Skin epidermis (tissue), 12 donors: Measurements from ENCODE around the gene LRRC37B.
"Not testable (repeated sequence)": the region's sequence is repeated elsewhere in the genome, so short reads cannot be mapped to it uniquely, and the experiment has no call there.

Experiments
- H3K27ac ChIP-seq, 21 experiments: fragments of 200-600 bp; sonication (generic) in 11 of 21; one replicate each; pipeline ENCODE4 v1.5.0; 2020; ENCODE audit warnings: mild to moderate bottlenecking in 3 of 21, inconsistent platforms in 2 of 21, moderate library complexity in 2 of 21
- H3K4me3 ChIP-seq, 7 experiments: fragments of 200-600 bp; sonication (generic) in 2 of 7; one replicate each; pipeline ENCODE4 v1.5.0; 2020; ENCODE audit warnings: inconsistent platforms in 2 of 7, mild to moderate bottlenecking in 2 of 7, moderate library complexity in 1 of 7

The LRRC37B gene

DNA sequence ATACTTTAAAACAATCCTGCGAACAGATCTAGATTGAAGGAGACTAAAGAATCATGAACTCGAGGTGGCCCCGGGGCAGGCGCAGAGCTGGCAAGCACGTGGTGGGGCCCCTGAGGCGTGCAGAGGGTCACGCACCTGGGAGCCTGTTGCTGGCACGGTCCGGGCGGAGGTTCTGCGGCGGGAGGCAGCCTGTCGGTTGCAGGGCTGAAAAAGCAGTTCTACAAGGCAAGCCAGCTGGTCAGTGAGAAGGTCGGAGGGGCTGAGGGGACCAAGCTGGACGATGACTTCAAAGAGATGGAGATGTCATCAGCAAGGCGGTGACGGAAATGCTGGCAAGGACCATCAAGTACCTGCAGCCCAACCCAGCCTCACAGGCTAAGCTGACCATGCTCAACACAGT, 33.1 kb downstream of the LRRC37B start:
- not testable (repeated sequence) for H3K27ac ChIP-seq, H3K4me3 ChIP-seq

GRCh38 chr17:32041306-32041875, 34.2 kb downstream of the LRRC37B start:
- not testable (repeated sequence) for H3K4me3 ChIP-seq, H3K27ac ChIP-seq

GRCh38 chr17:32042266-32042665, 35.1 kb downstream of the LRRC37B start:
- not testable (repeated sequence) for H3K4me3 ChIP-seq, H3K27ac ChIP-seq

DNA sequence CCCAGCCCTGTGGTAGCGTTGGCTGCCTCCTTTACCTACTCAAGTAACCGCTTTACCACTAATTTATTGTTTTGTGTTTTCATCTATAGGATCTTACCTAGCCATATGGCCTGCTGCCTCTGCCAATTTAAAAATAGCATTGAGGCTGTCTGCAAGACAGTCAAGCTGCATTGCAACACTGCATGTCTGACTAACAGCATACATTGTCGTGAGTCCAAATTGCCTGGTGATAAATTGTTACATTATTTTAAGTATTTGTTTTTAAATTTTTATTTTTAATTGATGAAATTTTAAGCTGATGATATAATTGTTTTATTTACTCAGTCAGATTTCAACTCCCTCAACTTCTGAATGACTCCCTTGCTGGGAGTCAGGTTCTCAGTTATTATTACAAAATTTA, 38.4 kb downstream of the LRRC37B start:
- not testable (repeated sequence) for H3K27ac ChIP-seq, H3K4me3 ChIP-seq

DNA sequence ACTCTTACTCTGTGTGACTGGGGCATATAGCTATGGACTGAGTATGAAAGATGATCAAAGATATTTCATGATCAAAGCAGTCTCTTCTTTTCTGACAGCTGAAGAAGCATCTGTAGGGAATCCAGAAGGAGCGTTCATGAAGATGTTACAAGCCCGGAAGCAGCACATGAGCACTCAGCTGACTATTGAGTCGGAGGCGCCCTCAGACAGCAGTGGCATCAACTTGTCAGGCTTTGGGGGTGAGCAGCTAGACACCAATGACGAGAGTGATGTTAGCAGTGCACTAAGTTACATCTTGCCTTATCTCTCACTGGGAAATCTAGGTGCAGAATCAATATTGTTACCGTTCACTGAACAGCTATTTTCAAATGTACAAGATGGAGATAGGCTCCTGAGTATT, 40.5 kb downstream of the LRRC37B start:
- H3K27ac ChIP-seq, H3K4me3 ChIP-seq: not testable (repeated sequence)

- not testable (repeated sequence) for H3K27ac ChIP-seq, H3K4me3 ChIP-seq
Observed at GRCh38 chr17:32054985-32055384, 47.8 kb downstream of the LRRC37B start.

DNA sequence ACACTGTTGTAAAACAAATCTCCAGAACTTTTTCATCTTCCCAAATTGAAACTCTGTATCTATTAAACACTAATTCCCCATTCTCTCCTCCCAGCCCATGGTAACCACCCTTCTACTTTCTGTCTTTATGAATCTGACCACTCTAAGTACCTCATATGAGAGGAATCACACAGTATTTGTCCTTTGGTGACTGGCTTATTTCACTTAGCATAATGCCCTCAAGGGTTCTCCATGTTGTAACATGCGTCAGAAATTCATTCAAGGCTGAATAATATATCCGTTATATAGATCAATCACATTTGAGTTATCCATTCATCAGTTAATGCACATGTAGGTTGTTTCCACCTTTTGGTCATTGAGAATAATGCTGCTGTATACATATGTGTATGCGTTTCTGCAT, 48.2 kb downstream of the LRRC37B start:
- H3K4me3 ChIP-seq, H3K27ac ChIP-seq: not testable (repeated sequence)

DNA sequence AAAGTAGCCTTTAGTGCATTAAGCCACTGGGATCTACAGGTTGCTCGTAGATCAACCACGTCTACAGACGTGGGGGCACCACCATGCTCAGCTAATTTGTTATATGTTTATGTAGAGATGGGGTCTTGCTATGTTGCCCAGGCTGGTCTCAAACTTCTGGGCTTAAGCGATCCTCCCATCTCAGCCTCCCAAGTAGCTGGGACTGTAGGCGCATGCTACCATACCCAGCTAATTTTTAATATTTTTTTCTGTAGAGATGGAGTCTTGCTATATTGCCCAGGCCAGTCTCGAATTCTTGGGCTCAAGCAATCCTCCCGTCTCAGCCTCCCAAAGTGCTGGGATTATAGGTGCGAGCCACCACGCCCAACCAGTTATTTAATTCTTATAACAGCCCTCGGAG, 49.3 kb downstream of the LRRC37B start:
- H3K4me3 ChIP-seq, H3K27ac ChIP-seq: not testable (repeated sequence)

GRCh38 chr17:32057460-32058105, 50.4 kb downstream of the LRRC37B start:
- not testable (repeated sequence) for H3K27ac ChIP-seq, H3K4me3 ChIP-seq

DNA sequence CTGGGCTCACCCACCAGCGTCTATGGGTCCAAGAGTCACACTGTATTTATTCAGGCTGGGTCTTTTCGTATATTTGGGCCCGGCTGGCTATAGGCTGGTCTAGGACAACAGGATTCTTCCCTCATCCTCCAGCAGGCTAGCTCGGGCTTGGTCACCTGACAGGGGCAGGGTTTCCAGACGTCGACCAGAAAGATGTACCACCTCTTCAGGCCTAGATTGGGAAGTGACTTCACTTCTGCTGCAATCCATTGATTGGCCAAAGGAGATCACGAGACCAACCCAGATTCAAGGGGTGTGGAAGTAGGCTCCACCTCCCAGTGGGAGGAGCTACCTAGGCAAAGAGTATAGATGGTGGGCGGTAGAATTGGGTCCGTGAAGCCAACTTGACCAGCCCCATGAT, 53.5 kb downstream of the LRRC37B start:
- H3K4me3 ChIP-seq, H3K27ac ChIP-seq: not testable (repeated sequence)

DNA sequence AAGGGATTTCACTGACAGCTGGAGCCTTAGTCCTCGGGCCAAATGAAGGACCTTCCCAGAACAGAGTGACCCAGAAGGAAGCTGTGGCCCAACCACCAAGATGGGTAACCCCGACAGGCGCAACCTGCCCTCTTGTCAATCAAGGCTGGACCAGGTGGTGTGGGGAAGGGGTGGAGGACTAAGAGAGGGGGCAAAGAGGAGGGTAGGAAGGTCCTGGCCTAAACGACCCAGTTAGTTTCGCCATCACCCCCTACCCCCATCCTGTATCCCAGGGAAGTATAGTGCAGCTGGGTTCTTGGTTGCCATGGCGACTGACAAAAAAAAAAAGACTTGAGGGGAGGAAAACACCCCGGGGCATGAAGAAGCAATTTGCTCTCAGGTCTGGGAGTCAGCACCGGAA, 54.7 kb downstream of the LRRC37B start:
- not testable (repeated sequence) for H3K4me3 ChIP-seq, H3K27ac ChIP-seq

DNA sequence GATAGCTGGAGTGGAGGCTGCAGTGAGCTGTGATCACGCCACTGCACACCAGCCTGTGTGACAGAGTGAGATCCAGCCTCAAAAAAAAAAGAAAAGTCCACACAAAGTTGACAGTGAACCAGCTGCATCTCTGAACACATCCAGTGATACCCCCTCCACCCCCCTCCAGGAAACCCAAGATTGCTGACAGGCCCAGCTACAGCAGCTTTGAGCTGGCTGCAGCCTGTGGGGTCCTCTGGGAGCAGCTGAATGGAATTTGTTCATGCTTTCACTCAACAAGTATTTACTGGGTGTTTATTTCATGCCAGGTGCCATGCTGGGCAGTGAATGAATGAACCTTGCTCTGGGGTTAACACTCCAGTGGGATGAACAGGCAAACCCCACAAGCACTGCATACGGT, 56.9 kb downstream of the LRRC37B start:
- H3K4me3 ChIP-seq, H3K27ac ChIP-seq: not testable (repeated sequence)

- not testable (repeated sequence) for H3K4me3 ChIP-seq, H3K27ac ChIP-seq
Observed at GRCh38 chr17:32066123-32066680, 59.0 kb downstream of the LRRC37B start.

DNA sequence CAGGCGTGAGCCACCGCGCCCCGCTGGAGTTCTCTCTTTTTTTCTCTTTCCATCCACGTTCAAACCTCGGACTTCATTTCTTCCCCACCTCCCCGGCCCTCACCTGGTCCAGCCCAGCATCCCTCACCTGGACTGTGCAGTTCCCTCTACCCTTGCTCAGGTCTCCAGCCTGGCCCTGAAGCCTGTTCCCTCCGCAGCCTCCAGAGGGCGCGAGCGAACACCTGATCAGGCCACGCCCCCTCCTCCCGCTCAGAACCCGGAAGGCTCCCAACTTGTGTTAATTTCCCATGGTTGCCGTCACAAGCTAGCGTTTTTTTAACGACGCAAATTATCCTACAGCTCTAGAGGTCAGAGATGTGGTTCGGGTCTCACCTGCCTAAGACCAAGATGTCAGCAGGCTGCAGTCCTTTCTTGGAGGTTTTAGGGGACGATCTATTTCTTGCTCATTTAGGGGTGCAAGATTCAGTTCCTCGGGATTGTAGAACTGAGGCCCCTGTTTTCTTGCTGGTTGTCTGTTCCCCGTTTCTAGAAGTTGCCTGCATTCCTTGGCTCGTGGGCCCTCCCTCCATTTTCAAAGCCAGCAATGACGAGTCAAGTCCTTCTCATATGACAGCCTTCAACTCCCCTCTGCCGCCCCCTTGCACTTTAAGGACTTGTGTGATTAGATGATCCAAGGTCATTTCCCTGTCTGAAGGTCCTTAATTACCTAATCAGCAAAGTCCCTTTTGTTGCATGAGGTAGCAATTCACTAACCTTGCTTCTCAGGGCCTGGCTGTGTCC, 59.9 kb downstream of the LRRC37B start:
- Histone ChIP-seq H3K4me3 (peak overlapping the region in 1 of 7 experiments; percentile 18), H3K27ac (peak overlapping the region in 2 of 21 experiments; percentile 30 to 77)

- not testable (repeated sequence) for H3K4me3 ChIP-seq, H3K27ac ChIP-seq
Observed at GRCh38 chr17:32069067-32069466, 61.9 kb downstream of the LRRC37B start.

GRCh38 chr17:32071961-32072360, 64.8 kb downstream of the LRRC37B start:
- H3K4me3 ChIP-seq, result not testable (repeated sequence)
- peak overlapping the region in 1 of 21 experiments; percentile 36 for H3K27ac ChIP-seq

- not testable (repeated sequence) for H3K4me3 ChIP-seq, H3K27ac ChIP-seq
Observed at GRCh38 chr17:32073131-32073530, 65.9 kb downstream of the LRRC37B start.

- H3K4me3 ChIP-seq, result not testable (repeated sequence)
- peak overlapping the region in 2 of 21 experiments; percentile 70 to 74 for H3K27ac ChIP-seq
Observed at GRCh38 chr17:32079753-32080152, 72.6 kb downstream of the LRRC37B start.

DNA sequence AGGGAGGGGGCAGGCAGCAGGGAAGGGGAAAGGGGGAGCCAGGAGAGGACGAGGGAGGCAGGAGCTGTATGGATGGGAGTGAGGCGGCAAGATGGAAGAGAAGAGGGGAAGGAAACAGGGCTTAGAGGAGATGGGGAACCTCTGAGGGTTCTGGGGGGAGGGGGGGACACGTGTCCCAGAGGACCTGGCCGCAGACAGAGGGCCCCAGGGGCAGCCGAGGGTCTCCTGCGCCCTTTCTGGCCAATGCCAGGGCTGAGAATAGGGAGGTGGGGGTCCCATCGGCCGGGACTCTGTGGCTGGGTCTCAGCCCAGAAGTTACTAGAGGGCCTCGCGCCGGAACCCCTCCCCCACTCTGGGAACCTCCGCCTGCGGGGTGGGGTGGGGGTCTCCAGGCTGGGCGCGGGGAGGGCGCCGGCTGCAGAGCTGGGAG, 76.4 kb downstream of the LRRC37B start:
- H3K27ac ChIP-seq, result peak overlapping the region in 19 of 21 experiments; percentile 35 to 88 (median 67)

More for the DNA sequence above, 76.4 kb downstream of the LRRC37B start:
- H3K4me3 ChIP-seq, result peak overlapping the region; percentile 20 to 53 (median 41)
